GM12878 (cell line): ENCODE data around the gene REG1A. TPM values are rescaled to one million over a fixed set of nuclear protein-coding genes. Genes with fewer than 3 reads are reported as not detected.

Experiments
- ATAC-seq: fragments of 200-7000 bp; cut with Tn5 transposase; 3 replicates; pipeline ENCODE4 v1.9.1; 2020; ENCODE audit warnings: mild to moderate bottlenecking, moderate library complexity
- BruUV-seq: library from RNA; stranded (reverse); fragments of 400-500 nt; replicated peaks from 2 replicates; lab custom pipeline; 2021; lab: Mats Ljungman, UMichigan
- CTCF ChIA-PET: fragments of 300-600 bp; sonication (Branson Sonifier 250); formaldehyde crosslinking; extraction: SDS; loops from one replicate; lab custom pipeline; 2021; ENCODE audit warnings: inconsistent platforms; lab: Yijun Ruan, JAX
- POLR2A ChIA-PET: fragments of 350-600 bp; formaldehyde crosslinking; extraction: SDS; loops from one replicate; lab custom pipeline; 2021; ENCODE audit warnings: inconsistent platforms; lab: Charles Lee
- RAD21 ChIA-PET: fragments of 300-600 bp; sonication (Branson Sonifier 250); formaldehyde crosslinking; loops from one replicate; lab custom pipeline; 2023; ENCODE audit warnings: antibody characterized with exemption; ENCODE audit not compliant: unreplicated experiment; lab: Charles Lee
- SMC1A ChIA-PET: fragments of 300-600 bp; sonication (Branson Sonifier 250); formaldehyde crosslinking; loops from one replicate; lab custom pipeline; 2023; ENCODE audit not compliant: unreplicated experiment, uncharacterized antibody; lab: Charles Lee
- DNase-seq: peaks from one replicate; pipeline ENCODE4 v3.0.0-alpha.2; 2011; ENCODE audit warnings: low read depth, low spot score
- FAIRE-seq: peaks from 3 replicates; lab custom pipeline; 2011; peaks lifted over from hg19 to GRCh38; lab: Jason Lieb, UNC
- H2AFZ ChIP-seq: 2 replicates; pipeline ENCODE4 v1.6.0; 2011; ENCODE audit warnings: low read depth, low read length, control low read depth; ENCODE audit not compliant: control insufficient read depth
- H3K27ac ChIP-seq: 2 replicates; pipeline ENCODE4 v1.5.1; 2011; ENCODE audit warnings: control low read depth; ENCODE audit not compliant: control insufficient read depth, insufficient read depth
- H3K27me3 ChIP-seq, 2 experiments: replicated peaks in 1 of 2; 2 replicates each; pipeline versions ENCODE4 v1.6.0 to v1.6.1; 2011; ENCODE audit warnings: low read length in 1 of 2; ENCODE audit not compliant: control insufficient read depth in 2 of 2, insufficient read depth in 2 of 2
- H3K36me3 ChIP-seq, 2 experiments: 2 replicates each; pipeline ENCODE4 v1.5.1; 2011; ENCODE audit warnings: low read length in 1 of 2; ENCODE audit not compliant: control insufficient read depth in 2 of 2, insufficient read depth in 2 of 2
- H3K4me1 ChIP-seq: 2 replicates; pipeline ENCODE4 v1.6.1; 2011; ENCODE audit warnings: mild to moderate bottlenecking, low read length, moderate library complexity, mixed read lengths; ENCODE audit not compliant: control insufficient read depth, insufficient read depth
- H3K4me2 ChIP-seq: 2 replicates; pipeline ENCODE4 v1.6.0; 2011; ENCODE audit warnings: control low read depth; ENCODE audit not compliant: control insufficient read depth, insufficient read depth
- H3K4me3 ChIP-seq: fragments of 200-600 bp; sonication (generic); 2 replicates; pipeline ENCODE4 v1.5.1; 2016
- H3K79me2 ChIP-seq: 2 replicates; pipeline ENCODE4 v1.6.0; 2011; ENCODE audit warnings: low read length; ENCODE audit not compliant: control insufficient read depth, insufficient read depth
- H3K9ac ChIP-seq: 2 replicates; pipeline ENCODE4 v1.8.0; 2011; ENCODE audit warnings: low read length, control low read depth, mixed read lengths; ENCODE audit not compliant: control insufficient read depth, insufficient read depth
- H3K9me3 ChIP-seq: replicated peaks from 3 replicates; pipeline ENCODE4 v1.5.1; 2011; ENCODE audit warnings: mild to moderate bottlenecking, low read length; ENCODE audit not compliant: control insufficient read depth, insufficient read depth
- H4K20me1 ChIP-seq: 2 replicates; pipeline ENCODE4 v1.6.0; 2011; ENCODE audit not compliant: control insufficient read depth, insufficient read depth
- BHLHE40 ChIP-seq, 2 experiments: fragments of 450-650 bp in 1 of 2; IDR thresholded peaks; 2 replicates each; pipeline ENCODE4 v1.6.1; 2011 to 2017; ENCODE audit warnings: low read depth in 2 of 2, borderline replicate concordance in 1 of 2, improper control_type of control experiment in 1 of 2, low read length in 1 of 2, mild to moderate bottlenecking in 1 of 2
- CHD1 ChIP-seq: IDR thresholded peaks from 2 replicates; pipeline ENCODE4 v1.6.1; 2012; ENCODE audit warnings: low read depth, low read length, improper control_type of control experiment
- CHD2 ChIP-seq: IDR thresholded peaks from 2 replicates; pipeline ENCODE4 v1.6.1; 2011; ENCODE audit warnings: low read depth, low read length, improper control_type of control experiment, borderline replicate concordance
- ESRRA ChIP-seq: IDR thresholded peaks from 2 replicates; pipeline ENCODE4 v1.6.1; 2012; ENCODE audit warnings: mild to moderate bottlenecking, low read length, improper control_type of control experiment
- FOS ChIP-seq: IDR thresholded peaks from 3 replicates; pipeline ENCODE4 v1.6.1; 2011; ENCODE audit warnings: borderline replicate concordance; ENCODE audit not compliant: insufficient read length; ENCODE audit errors: extremely low read depth
- KAT2A ChIP-seq: conservative IDR thresholded peaks from 2 replicates; pipeline ENCODE4 v1.6.1; 2011; ENCODE audit warnings: low read depth, low read length; ENCODE audit not compliant: control insufficient read depth
- MEF2B ChIP-seq: fragments of 450-650 bp; IDR thresholded peaks from 2 replicates; pipeline ENCODE4 v1.6.1; 2018; ENCODE audit warnings: mild to moderate bottlenecking, moderate library complexity; ENCODE audit not compliant: partially characterized antibody, poor library complexity, severe bottlenecking
- MYB ChIP-seq: fragments of 150-350 bp; IDR thresholded peaks from 2 replicates; pipeline ENCODE4 v1.6.1; 2014; ENCODE audit warnings: mild to moderate bottlenecking, low read depth, low read length, borderline replicate concordance
- RAD21 ChIP-seq: IDR thresholded peaks from 2 replicates; pipeline ENCODE4 v1.6.1; 2011; ENCODE audit warnings: mild to moderate bottlenecking, low read depth, low read length, moderate library complexity; ENCODE audit not compliant: insufficient read depth
- RAD51 ChIP-seq: fragments of 450-650 bp; IDR thresholded peaks from 2 replicates; pipeline ENCODE4 v1.6.1; 2016; ENCODE audit warnings: moderate library complexity, mild to moderate bottlenecking, inconsistent platforms
- SP1 ChIP-seq: IDR thresholded peaks from one replicate; pipeline ENCODE4 v1.6.1; 2011; ENCODE audit warnings: low read depth, low read length
- ZBED1 ChIP-seq: IDR thresholded peaks from 2 replicates; pipeline ENCODE4 v1.6.1; 2016; ENCODE audit warnings: borderline replicate concordance
- WGBS: methylation state at CpG from one replicate; pipeline ENCODE4 v1.1.6; 2016; ENCODE audit warnings: low lambda C conversion rate; ENCODE audit not compliant: insufficient replicate concordance, insufficient coverage; ENCODE audit errors: missing lambda C conversion rate; 5-methylcytosine and 5-hydroxymethylcytosine counted together
- in situ Hi-C: fragments of 300-500 bp; cut with MboI; formaldehyde crosslinking; loops from 9 replicates; pipeline ENCODE4 v1.14.3; 2018; ENCODE audit warnings: mixed read lengths
- intact Hi-C: fragments of 100-400 bp; cut with micrococcal nuclease; formaldehyde crosslinking; loops from one replicate; pipeline ENCODE4 v1.14.2; 2022; ENCODE audit not compliant: unreplicated experiment
- polyA plus RNA-seq, 11 experiments: library from polyadenylated mRNA; depleted of rRNA in 4 of 11; unstranded in 6 of 11; stranded (reverse) in 5 of 11; fragments of >200 nt; fragmentation: Nextera tagmentation in 4 of 11; fragmentation: Illumina TruSeq in 1 of 11; extraction: Ambion mirVana in 4 of 11; extraction: Trizol in 1 of 11; gene quantifications; 1 replicate in 1 of 11; 2 replicates in 10 of 11; pipeline versions ENCODE4 v1.2.1 to v1.2.3, GENCODE V29; 2011 to 2016; ENCODE audit warnings: inconsistent platforms in 2 of 11, missing spikeins in 2 of 11, low read depth in 1 of 11
- total RNA-seq, 4 experiments: library from RNA; depleted of rRNA in 3 of 4; stranded (reverse); fragments of >200 nt in 3 of 4; fragmentation: Illumina TruSeq in 1 of 4; extraction: Trizol in 1 of 4; gene quantifications; 2 replicates each; pipeline versions ENCODE4 v1.2.1 to v1.2.3, GENCODE V29; 2013 to 2021
- TF ChIP-seq, protein P1 (sequence below), 3 experiments: IDR thresholded peaks in 2 of 3; conservative IDR thresholded peaks in 1 of 3; 2 replicates each; pipeline ENCODE4 v1.5.1; 2011; ENCODE audit warnings: low read depth in 3 of 3, low read length in 3 of 3, mild to moderate bottlenecking in 3 of 3, control low read depth in 2 of 3, moderate library complexity in 2 of 3, inconsistent platforms in 1 of 3, mixed read lengths in 1 of 3; ENCODE audit not compliant: control insufficient read depth in 2 of 3, insufficient read depth in 1 of 3; ENCODE audit errors: extremely low read depth in 1 of 3
- TF ChIP-seq, protein P2 (sequence below): fragments of 450-650 bp; IDR thresholded peaks from 2 replicates; pipeline ENCODE4 v1.6.1; 2017; ENCODE audit warnings: mild to moderate bottlenecking, moderate library complexity

The REG1A gene
- total and polyA plus RNA-seq, 10 of the 15 experiments (the other 5 are each of a cell fraction or from before 2014, with no cell fraction given), result 4.5 TPM; not detected in 9

DNA sequence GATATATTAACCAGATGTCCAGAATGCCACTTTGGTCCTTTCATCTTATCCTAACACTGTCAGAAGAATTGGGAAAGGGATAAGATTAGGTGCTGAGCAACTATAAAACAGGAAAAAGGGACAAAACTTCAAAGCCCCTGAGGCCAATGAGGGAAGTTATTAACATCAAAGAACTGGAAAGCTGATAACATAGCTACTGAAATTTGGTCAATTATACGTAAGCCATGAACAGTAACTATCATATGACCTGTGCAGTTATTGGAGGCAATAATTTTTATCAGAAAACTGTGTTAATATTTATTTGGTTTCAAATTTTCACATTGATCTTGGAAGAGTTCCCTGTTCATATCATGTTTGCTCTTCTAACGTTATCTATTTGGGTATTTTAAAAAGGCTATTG lies 41.8 kb downstream of the REG1A start:
- POLR2A ChIA-PET, result no interaction called here
- CTCF ChIA-PET, result interaction anchor here (1.1 kb wide), 1 partner anchor 45 kb away, joined by 4 read pairs; no protein-coding TSS in a partner anchor

DNA sequence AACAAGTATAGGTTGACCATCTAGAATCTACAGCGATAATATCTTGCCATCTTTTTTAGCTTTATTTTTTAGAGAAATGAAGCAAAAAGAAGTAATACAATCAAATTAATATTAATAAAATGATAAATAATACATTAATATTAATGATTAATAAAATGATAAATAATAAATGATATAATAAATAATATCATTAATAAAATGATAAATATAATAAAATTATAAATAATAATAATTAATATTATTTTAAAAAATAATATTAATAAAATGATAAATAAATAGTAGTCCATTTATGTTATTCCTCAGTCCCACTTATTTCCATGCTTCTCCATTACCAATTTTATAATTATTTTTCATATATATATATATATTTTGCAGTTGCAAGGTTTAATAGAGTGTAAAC lies 42.5 kb downstream of the REG1A start:
- H3K27me3 ChIP-seq, result no peaks in the 10 kb centered on the region; a peak in 1 of 4 replicates
- in situ Hi-C loops, result no loop called here
- H3K9me3 ChIP-seq, result no peaks in the 10 kb centered on the region
- H4K20me1 ChIP-seq, result no peaks in the 10 kb centered on the region
- ChIA-PET RAD21 (no interaction called here), POLR2A (no interaction called here), SMC1A (interaction anchor here (1.2 kb wide), 1 partner anchor 22 kb away, joined by 3 read pairs; no protein-coding TSS in a partner anchor), CTCF (interaction anchor here (1.1 kb wide), 1 partner anchor 44 kb away, joined by 4 read pairs; no protein-coding TSS in a partner anchor)
- no peak overlapping the region for H3K4me3 ChIP-seq
- intact Hi-C loops, result no loop called here
- no peak overlapping the region for H3K27ac ChIP-seq
- H3K4me1 ChIP-seq, result no peaks in the 10 kb centered on the region
- WGBS, result 3% methylated on average over 1 of the region's 1 CpG
- no peak overlapping the region for H3K4me2 ChIP-seq
- no peak overlapping the region for H2AFZ ChIP-seq
- FAIRE-seq (no peak), DNase-seq (no peak), ATAC-seq (no peak)
- no peaks in the 10 kb centered on the region for H3K79me2 ChIP-seq
- H3K36me3 ChIP-seq, result no peaks in the 10 kb centered on the region
- no TSS peak for BruUV-seq
- no peak overlapping the region for H3K9ac ChIP-seq
- TF ChIP-seq FOS (no peak), RAD51 (no peak), BHLHE40 (IDR thresholded peaks at IDR 0.05; ENCODE audit: borderline replicate concordance in 1 of 2, low read depth in 2 of 2, low read length in 1 of 2) (no peak), KAT2A (no peak), MYB (no peak), MEF2B (no peak), ZBED1 (no peak)
- TF ChIP-seq, protein P1, sequence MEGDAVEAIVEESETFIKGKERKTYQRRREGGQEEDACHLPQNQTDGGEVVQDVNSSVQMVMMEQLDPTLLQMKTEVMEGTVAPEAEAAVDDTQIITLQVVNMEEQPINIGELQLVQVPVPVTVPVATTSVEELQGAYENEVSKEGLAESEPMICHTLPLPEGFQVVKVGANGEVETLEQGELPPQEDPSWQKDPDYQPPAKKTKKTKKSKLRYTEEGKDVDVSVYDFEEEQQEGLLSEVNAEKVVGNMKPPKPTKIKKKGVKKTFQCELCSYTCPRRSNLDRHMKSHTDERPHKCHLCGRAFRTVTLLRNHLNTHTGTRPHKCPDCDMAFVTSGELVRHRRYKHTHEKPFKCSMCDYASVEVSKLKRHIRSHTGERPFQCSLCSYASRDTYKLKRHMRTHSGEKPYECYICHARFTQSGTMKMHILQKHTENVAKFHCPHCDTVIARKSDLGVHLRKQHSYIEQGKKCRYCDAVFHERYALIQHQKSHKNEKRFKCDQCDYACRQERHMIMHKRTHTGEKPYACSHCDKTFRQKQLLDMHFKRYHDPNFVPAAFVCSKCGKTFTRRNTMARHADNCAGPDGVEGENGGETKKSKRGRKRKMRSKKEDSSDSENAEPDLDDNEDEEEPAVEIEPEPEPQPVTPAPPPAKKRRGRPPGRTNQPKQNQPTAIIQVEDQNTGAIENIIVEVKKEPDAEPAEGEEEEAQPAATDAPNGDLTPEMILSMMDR (IDR thresholded peaks at IDR 0.05 in 2 of 3, conservative IDR thresholded peaks at IDR 0.05 in 1 of 3; ENCODE audit: control insufficient read depth in 2 of 3, extremely low read depth in 1 of 3, insufficient read depth in 1 of 3, low read depth in 3 of 3, low read length in 3 of 3), result no peak
- TF ChIP-seq, protein P2, sequence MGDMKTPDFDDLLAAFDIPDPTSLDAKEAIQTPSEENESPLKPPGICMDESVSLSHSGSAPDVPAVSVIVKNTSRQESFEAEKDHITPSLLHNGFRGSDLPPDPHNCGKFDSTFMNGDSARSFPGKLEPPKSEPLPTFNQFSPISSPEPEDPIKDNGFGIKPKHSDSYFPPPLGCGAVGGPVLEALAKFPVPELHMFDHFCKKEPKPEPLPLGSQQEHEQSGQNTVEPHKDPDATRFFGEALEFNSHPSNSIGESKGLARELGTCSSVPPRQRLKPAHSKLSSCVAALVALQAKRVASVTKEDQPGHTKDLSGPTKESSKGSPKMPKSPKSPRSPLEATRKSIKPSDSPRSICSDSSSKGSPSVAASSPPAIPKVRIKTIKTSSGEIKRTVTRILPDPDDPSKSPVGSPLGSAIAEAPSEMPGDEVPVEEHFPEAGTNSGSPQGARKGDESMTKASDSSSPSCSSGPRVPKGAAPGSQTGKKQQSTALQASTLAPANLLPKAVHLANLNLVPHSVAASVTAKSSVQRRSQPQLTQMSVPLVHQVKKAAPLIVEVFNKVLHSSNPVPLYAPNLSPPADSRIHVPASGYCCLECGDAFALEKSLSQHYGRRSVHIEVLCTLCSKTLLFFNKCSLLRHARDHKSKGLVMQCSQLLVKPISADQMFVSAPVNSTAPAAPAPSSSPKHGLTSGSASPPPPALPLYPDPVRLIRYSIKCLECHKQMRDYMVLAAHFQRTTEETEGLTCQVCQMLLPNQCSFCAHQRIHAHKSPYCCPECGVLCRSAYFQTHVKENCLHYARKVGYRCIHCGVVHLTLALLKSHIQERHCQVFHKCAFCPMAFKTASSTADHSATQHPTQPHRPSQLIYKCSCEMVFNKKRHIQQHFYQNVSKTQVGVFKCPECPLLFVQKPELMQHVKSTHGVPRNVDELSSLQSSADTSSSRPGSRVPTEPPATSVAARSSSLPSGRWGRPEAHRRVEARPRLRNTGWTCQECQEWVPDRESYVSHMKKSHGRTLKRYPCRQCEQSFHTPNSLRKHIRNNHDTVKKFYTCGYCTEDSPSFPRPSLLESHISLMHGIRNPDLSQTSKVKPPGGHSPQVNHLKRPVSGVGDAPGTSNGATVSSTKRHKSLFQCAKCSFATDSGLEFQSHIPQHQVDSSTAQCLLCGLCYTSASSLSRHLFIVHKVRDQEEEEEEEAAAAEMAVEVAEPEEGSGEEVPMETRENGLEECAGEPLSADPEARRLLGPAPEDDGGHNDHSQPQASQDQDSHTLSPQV, result no peak

More for the DNA sequence above, 41.8 kb downstream of the REG1A start:
- H2AFZ ChIP-seq, result no peak overlapping the region
- H4K20me1 ChIP-seq, result no peaks in the 10 kb centered on the region
- no peaks in the 10 kb centered on the region for H3K36me3 ChIP-seq
- in situ Hi-C loops, result no loop called here
- no peaks in the 10 kb centered on the region for H3K79me2 ChIP-seq
- H3K4me3 ChIP-seq, result no peak overlapping the region
- WGBS, result 9% methylated on average over 2 of the region's 2 CpGs
- H3K27me3 ChIP-seq, result no peaks in the 10 kb centered on the region; a peak in 1 of 4 replicates
- DNase-seq, result no peak
- no TSS peak for BruUV-seq
- SMC1A ChIA-PET, result interaction anchor here (1.2 kb wide), 1 partner anchor 21 kb away, joined by 3 read pairs; no protein-coding TSS in a partner anchor
- intact Hi-C loops, result no loop called here
- RAD21 ChIA-PET, result no interaction called here
- no peak overlapping the region for H3K27ac ChIP-seq
- no peak overlapping the region for H3K9ac ChIP-seq
- H3K4me1 ChIP-seq, result no peaks in the 10 kb centered on the region
- H3K4me2 ChIP-seq, result no peak overlapping the region
- TF ChIP-seq CHD1, result no peak
- no peak for TF ChIP-seq CHD2
- no peak for TF ChIP-seq RAD21
- TF ChIP-seq ESRRA, result no peak
- no peak for TF ChIP-seq SP1
- H3K9me3 ChIP-seq, result no peaks in the 10 kb centered on the region
- no peak for FAIRE-seq
- ATAC-seq, result no peak
